Hypothalamus (tissue), 51 donors: ENCODE measurements around the gene NSUN7.

Experiments
- DNase-seq, 51 donors: peaks; one replicate each; lab custom pipeline; 2025; lab: John Stamatoyannopoulos, UW

Gene NSUN7

DNA sequence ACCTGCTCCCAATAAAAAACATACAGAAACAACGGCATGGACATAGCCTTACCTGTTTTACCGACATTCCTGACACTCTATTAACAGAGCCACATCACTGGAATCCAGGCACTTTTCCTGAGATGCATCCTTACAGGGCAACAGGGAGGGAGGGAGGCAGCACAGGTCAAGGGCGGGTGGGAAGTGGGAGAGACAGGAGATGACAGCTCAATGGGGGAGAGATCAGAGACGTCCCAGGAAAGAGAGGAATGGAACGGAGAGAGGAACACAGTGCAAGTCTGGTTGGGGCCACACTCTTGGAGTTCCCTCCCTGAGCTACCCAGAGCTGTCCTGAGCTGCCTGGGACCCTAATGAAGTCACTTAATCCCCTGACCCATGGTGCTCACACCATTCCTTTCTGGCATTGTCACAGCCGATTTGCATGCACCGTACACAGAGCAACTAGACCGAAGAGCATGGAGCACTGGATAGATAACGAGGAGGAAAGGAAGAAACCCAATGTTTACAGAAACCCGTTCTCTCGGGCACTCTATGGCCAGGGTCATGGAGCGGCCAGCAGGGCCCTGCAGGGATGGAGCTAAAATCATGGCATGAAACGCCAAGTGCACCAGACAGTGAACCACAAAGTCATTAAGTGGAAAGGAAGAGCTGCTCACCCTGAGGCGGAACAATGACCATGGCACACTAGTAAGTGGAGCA, 93.1 kb downstream of the NSUN7 start:
- DNase-seq = peak in 1 of 51 donors; percentile 6

DNA sequence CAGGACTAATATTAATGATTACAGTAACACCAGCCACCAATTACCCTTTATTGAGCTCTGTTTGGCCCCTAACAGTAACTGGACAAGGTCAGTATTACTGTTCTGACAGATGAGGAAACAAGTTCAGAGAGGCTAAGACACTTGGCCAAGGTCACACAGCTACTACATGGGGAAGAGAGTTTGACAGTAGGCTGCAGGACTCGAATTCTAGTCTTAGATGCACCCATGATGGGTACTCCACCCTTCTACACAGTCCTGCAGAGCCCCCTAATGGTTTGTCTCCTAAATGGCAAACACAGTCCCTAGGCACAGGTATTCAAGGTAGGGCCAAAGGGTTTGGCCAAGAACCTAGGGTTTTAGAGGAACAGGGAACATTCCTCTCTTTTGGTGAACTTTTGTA, 93.9 kb downstream of the NSUN7 start:
- DNase-seq = no peak

DNA sequence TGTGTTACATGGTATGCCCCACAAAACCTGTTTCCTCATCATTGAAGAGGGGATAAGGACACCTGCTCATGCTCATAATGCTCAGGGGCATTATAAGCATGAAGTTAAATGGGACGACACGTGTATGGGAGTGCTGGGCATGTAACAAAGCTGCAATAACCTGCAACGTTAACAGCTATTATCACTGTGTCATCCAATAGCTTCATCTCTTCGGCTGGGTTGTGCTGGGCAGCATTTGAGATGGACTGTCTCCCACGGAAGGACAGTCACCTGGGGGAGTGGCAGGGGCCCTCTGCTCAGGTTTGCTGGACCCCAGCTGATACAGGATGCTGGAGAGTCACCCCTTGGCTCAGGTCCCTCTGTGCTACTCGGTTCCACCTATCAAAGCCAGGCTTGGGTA, 94.5 kb downstream of the NSUN7 start:
- no peak for DNase-seq

DNA sequence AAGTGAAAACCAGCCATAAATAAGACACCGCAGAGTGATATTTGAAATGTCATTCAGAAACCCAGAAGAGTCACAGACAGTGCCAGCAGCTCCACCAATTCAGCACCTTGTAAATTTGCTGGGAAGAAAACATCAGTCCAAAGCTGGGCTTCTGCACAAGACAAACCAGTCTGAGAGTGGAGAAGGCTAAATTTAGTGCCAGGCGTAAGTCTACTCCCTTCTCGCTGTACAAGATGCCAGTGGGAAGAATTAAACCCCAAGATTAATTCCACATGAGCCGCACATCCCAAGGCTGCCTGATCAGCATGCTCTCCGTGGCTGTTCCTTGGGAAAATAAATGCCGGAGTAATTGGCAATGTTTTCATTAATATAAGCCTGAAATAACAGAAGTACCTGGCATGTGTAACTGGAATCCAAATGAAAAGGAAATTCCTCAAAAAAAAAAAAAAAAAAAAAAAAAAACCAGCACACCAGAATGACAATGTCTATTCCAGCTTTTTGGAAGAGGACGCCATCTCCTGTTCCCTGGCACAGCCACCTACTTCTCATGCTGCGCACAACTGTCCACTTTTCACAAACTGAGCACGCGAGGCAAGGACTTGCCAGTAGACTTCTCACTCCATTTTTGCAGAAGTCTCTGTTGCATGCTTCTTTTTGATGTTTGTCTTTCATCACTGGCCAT, 95.5 kb downstream of the NSUN7 start:
- DNase-seq = peak in 21 of 51 donors; percentile 3 to 66 (median 36)

DNA sequence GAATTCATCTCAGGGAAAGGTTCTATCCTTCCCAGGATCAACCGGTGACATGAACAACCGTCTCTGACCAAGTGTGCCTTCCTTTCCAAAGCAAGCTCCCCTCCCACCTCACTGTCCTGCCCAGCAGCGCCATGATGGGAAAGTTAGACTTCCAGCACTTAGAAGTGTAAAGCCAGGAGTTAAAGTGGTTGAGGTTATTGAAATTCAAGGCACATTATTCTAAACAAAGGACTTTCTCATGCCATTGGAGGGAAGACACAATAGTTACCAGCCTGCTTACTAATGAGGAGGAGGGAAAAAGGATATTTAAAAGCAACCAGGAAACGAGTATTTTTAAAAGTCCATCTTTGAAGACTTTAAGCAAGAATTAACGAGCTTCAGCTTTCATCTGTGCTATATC, 96.8 kb downstream of the NSUN7 start:
- peak in 4 of 51 donors; percentile 11 to 45 (median 26) for DNase-seq

DNA sequence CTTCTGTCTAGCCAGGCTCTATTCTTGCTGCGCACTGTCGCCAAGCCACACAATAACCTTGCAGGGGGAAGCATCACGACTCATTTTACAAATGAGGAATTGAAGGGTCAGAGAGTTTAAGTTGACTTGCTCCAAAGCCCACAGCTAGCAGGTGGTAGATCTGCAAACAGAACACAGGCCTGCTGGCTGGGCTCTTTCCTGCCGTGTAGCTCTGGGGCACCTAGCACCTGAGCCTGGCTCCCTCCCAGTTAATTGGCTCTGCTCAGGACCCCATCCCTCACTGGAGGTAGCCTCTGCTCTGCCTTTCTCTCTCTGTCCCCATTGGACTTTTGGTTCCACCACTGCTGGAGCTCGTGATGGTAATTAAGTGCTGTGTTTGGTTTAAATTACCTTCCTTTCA, 98.5 kb downstream of the NSUN7 start:
- DNase-seq = no peak

DNA sequence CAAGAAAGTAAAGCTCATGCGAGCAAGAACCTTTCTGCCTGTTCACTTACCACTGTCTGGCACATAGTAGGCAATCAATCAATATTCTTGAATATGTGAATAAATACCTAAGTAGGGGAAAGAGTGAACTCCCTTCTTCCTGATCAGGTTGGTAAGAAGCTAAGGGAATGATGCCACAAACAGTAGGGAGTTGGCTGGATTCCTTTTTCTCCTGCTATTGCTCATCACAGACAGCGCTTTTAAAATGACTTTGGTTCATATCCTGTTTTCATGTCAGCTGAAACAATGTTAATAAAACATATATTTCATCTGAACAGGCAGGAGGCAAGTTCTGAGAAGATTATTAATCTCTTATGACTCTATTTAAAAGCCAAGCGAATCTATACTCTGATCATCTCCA, 99.2 kb downstream of the NSUN7 start:
- no peak for DNase-seq

DNA sequence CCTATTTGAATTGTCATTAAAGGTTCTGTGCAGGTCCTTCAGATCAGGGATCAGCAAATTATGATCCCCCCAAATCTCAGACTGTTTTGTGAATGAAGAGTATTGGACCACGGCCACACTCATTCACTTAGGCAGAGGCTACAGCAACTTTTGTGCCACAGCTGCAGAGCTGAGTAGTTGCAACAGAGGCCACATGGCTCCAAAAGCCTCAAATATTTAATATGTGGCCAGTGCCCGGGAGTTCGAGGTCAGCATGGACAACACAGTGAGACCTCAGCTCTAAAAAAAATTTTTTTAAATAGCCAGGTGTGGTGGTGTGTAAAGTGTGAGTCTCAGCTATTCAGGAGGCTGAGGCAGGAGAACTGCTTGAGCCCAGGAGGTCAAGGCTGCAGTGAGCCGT, 100.7 kb downstream of the NSUN7 start:
- DNase-seq = no peak

DNA sequence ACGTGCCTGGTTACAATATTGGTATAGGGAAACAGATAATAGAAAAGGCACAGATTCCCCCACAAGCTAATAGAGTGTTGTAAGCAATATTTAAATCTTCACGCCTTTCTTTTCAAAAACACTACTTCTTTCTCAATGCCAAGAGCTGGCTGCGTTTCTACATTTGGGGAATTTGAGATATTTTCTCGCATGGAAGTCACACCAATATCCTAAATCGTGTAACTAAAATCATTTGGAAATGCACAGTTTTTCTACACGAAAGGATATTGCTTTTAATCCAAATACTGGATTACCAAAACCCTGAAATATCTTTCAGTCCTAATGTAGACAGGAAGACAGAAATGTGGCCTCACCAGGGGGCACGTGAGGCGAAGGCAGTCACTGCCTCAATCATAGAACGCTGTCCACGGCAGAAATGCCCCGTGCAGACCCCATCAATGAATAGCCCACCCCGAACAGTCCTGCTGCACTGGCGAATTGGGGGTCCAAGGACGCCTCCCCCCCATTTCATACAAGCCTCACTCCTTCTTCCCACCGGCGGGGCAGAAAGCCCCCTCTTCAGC, 106.6 kb downstream of the NSUN7 start:
- DNase-seq = no peak

DNA sequence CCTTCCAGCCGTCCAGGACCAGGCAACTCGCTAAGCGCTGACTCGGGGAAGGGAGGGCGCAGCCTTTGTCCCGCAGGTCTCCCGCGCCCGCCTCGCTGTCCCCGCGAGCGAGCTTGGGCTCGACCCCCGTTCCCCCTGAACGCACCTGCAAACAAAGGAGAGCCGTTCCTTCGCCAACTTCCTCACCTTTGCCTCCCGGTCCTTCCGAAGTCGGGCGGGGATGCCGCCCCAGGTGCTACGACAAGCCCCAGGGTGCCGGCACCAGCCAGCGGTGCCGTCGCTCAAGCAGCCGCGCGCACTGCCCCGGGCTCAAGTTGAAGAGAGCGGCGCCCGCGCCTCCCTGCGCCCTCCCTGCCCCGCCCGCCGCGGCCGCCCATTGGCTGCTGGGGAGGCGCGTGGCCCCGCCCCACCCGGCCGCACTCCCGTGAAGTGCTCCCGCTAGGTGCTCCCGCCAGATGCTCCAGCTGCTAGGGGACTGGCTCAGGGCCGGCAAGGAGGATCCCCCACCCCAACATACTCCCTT, 107.1 kb downstream of the NSUN7 start:
- peak in 45 of 51 donors; percentile 6 to 85 (median 65) for DNase-seq

DNA sequence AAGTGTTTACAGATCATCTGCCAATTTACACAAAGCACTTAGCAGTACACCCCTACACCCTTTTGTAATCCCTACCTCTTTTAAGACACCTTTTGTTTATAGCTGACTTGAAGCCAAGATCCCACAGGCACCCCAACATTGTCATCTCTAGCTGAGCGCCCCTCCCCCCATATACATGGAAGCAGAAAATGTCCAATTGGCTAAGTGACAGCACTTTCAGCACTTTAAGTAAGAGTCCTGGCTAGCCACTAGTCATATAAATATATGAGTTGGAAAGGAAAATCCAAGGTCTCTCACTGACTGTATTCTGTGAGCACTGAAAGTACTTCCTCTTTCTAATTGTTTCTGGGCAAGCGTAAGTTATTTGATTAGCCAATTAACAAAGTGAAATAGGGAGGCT, 108.2 kb downstream of the NSUN7 start:
- no peak for DNase-seq

DNA sequence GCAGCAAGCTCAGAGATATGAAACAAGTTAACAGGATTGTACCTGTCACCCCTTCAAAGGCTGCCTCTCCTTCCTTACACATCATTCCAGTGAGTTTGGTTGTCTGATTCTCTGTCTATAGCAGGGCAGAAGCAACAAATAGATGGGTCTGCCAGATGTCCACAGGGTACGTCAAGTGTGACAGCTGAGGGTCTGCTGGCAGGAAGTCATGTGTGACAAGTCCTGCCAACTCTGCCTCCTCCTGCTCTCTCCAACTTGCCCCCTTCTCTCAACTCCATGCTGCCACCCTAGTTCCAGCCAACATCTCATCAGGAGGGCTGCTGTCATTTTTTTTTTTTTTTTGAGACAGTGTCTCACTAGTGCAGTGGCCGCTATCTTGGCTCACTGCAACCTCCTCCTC, 109.2 kb downstream of the NSUN7 start:
- no peak for DNase-seq
